Gastroesophageal sphincter (tissue), 3 donors: Measurements from ENCODE around the gene ICA1L.

ENCODE experiments used
- POLR2AphosphoS5 ChIP-seq: sonication (generic); formaldehyde crosslinking; IDR thresholded peaks from one replicate; pipeline ENCODE4 v1.6.1; 2017; ENCODE audit warnings: antibody characterized with exemption
- TF ChIP-seq, protein P1 (sequence below), 4 experiments: fragments of 200-600 bp in 2 of 4; fragments of 450-650 bp in 2 of 4; sonication (generic) in 1 of 4; IDR thresholded peaks; one replicate each; pipeline ENCODE4 v1.5.1; 2017 to 2019; ENCODE audit warnings: antibody characterized with exemption in 4 of 4, mild to moderate bottlenecking in 2 of 4, moderate library complexity in 2 of 4

- TF ChIP-seq POLR2AphosphoS5 = no peak
- TF ChIP-seq, protein P1, sequence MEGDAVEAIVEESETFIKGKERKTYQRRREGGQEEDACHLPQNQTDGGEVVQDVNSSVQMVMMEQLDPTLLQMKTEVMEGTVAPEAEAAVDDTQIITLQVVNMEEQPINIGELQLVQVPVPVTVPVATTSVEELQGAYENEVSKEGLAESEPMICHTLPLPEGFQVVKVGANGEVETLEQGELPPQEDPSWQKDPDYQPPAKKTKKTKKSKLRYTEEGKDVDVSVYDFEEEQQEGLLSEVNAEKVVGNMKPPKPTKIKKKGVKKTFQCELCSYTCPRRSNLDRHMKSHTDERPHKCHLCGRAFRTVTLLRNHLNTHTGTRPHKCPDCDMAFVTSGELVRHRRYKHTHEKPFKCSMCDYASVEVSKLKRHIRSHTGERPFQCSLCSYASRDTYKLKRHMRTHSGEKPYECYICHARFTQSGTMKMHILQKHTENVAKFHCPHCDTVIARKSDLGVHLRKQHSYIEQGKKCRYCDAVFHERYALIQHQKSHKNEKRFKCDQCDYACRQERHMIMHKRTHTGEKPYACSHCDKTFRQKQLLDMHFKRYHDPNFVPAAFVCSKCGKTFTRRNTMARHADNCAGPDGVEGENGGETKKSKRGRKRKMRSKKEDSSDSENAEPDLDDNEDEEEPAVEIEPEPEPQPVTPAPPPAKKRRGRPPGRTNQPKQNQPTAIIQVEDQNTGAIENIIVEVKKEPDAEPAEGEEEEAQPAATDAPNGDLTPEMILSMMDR (IDR thresholded peaks at IDR 0.05) = no peak
Observed at GRCh38 chr2:202808754-202809153, 62.8 kb downstream of the ICA1L start.
